Breast epithelium (tissue), 3 donors: ENCODE measurements around the gene FES.

ENCODE experiments used
- POLR2A ChIP-seq: fragments of 450-650 bp; IDR thresholded peaks from one replicate; pipeline ENCODE4 v1.6.1; 2016; ENCODE audit warnings: antibody characterized with exemption, mild to moderate bottlenecking, moderate library complexity
- POLR2AphosphoS5 ChIP-seq, 3 donors: sonication (generic); formaldehyde crosslinking; IDR thresholded peaks; one replicate each; pipeline ENCODE4 v1.6.1; 2017; ENCODE audit warnings: antibody characterized with exemption in 3 of 3
- TF ChIP-seq, protein P1 (sequence below), 3 donors: fragments of 450-650 bp; IDR thresholded peaks; one replicate each; pipeline ENCODE4 v1.5.1; 2016 to 2017; ENCODE audit warnings: antibody characterized with exemption in 3 of 3, mild to moderate bottlenecking in 3 of 3, moderate library complexity in 3 of 3

DNA sequence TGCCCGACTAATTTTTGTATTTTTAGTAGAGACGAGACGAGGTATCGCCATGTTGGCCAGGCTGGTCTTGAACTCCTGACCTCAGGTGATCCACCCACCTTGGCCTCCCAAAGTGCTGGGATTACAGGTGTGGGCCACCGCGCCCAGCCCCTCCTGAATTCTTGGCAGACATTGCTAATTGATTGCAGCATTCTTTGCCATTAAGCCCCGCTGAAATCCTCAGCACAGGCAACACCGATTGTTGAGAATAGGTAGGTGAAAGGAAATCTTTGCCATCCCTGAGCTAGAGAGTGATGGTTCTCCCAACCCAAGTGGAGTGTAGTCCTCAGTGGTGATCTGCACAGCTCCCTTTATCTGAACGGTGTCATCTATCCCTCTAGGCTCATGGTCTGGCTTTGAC is 20.4 kb downstream of the FES start:
- TF ChIP-seq POLR2AphosphoS5 (IDR thresholded peaks at IDR 0.05) = no peak
- no peak for TF ChIP-seq POLR2A
- TF ChIP-seq, protein P1, sequence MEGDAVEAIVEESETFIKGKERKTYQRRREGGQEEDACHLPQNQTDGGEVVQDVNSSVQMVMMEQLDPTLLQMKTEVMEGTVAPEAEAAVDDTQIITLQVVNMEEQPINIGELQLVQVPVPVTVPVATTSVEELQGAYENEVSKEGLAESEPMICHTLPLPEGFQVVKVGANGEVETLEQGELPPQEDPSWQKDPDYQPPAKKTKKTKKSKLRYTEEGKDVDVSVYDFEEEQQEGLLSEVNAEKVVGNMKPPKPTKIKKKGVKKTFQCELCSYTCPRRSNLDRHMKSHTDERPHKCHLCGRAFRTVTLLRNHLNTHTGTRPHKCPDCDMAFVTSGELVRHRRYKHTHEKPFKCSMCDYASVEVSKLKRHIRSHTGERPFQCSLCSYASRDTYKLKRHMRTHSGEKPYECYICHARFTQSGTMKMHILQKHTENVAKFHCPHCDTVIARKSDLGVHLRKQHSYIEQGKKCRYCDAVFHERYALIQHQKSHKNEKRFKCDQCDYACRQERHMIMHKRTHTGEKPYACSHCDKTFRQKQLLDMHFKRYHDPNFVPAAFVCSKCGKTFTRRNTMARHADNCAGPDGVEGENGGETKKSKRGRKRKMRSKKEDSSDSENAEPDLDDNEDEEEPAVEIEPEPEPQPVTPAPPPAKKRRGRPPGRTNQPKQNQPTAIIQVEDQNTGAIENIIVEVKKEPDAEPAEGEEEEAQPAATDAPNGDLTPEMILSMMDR (IDR thresholded peaks at IDR 0.05) = no peak
